Stromal cell of bone marrow (primary cell): ENCODE data around the gene LRBA.
"Not testable (repeated sequence)": the region's sequence is repeated elsewhere in the genome, so short reads cannot be mapped to it uniquely, and the experiment has no call there.

ENCODE experiments used
- DNase-seq: peaks from one replicate; pipeline ENCODE4 v3.0.0-alpha.2; 2012; ENCODE audit warnings: low read depth

Gene LRBA

DNA sequence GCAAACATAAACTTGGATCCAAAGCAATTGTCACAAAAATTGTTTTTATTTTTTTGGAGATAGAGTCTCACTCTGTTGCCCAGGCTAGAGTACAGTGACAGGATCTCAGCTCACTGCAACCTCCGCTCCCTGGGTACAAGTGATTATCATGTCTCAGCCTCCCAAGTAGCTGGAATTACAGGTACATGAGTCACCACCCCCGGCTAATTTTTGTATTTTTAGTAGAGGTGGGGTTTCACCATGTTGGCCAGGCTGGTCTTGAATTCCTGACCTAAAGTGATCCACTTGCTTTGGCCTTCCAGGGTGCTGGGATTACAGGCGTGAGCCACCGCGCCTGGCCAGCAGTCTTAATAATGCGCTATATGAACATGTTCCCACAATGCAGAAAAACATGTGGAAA is 272.2 kb downstream of the LRBA start:
- not testable (repeated sequence) for DNase-seq

DNA sequence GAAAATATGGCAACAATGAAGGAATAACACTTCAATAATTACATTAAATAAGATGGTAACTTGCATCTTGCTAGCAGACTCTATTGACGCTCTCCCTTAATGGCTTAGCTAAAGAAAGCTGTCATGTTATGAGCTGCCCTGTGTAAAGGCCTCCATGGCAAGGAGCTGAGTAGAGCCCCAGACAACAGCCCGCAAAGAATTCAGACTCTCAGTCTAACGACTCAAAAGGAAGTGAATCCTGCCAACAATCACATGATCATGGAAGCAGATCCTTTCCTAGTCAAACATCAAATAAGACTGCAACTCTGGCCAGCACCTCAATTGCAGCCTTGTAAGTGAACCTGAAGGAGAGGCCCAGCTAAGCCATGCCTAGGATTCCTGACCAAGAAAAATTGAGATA is 275.5 kb downstream of the LRBA start:
- no peak for DNase-seq

DNA sequence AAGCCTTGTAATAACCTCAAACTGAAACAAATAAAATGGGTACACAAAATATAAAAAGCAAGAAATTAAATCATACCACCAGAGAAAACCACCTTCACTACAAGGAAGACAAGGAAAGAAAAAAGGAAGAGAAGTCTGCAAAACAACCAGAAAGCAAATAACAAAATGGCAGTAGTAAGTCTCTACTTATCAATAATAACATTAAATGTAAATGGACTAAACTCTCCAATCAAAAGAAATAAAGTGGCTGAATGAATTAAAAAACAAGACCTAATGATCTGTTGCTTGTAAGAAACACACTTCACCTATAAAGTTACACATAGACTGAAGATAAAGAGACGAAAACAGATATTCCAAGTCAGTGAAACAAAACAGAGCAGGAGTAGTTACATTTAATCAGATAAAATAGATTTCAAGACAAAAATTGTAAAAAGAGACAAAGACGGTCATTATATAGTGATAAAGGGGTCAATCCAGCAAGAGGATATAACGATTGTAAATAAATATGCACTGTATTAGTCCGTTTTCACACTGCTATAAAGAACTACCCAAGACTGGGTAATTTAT is 289.0 kb downstream of the LRBA start:
- DNase-seq, result no peak

DNA sequence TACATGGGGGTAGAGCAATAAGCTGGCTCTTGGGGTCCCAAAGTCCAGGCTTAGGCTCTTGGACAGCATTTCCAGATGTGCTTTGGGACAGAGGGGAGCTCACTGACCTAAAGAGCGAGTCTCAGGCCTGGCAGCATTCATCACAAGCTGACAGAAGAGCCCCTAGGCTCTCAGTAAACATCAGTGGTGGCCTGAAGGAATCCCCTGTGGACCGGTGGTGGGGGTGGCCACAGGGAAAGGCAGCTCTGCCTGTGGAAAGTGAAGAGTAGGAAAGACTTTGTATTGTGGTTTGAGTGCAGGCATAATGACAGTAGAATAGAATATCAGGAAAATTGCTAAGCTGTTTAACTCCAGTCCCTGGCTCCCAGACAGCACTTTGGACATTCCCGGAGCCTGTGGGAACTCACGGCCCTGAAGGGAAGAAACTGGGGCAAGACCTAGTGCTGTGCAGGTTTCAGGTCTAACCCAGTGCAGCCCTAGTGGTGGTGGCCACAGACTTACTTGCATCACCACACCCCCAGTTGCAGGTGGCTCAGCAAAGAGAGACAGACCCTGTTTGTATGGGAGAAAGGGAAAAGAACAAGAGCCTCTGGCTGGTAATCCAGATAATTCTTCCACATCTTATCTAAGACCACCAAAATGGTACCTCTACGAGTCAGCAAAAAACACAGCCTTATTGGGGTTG is 291.2 kb downstream of the LRBA start:
- no peak for DNase-seq

DNA sequence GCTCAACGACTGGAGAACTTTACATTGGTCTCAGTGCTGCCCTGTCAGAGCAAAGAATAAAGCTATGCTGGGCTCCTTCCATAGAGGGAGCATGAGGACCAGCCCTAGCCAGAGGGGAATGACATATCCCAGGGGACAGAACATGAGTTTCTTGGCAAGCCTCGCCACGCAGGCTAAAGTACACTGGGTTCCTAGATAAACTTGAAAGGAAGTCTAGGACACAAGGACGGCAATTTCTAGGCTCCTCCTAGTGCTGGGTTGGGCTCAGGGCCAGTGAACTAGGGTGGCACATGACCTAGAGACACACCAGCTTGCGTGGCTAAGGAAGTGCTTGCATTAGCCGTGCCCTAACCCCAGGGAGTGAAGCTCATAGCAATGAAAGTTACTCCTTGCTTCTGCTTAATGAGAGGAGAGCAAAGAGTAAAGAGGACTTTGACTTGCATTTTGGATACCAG is 292.1 kb downstream of the LRBA start:
- DNase-seq, result peak; percentile 28

DNA sequence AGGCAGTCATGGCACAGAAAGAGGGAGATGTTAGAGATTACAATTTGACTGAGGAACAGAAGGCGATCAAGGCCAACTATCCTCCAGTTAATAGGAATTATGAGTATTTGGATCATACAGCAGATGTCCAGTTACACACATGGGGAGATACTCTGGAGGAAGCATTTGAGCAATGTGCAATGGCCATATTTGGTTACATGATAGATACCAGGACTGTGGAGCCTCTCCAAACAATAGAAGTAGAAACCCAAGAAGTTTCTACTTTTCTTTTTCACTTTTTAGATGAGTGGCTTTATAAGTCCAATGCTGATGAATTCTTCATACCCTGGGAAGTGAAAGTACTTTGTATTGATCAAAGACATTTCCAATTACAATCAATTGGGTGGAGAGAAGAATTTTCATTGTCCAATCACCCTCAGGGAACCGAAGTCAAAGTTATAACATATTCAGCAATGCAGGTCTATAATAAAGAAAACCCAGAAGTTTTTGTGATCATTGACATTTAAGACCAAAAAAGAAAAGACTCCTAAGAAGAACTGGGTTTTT is 294.0 kb downstream of the LRBA start:
- no peak for DNase-seq

DNA sequence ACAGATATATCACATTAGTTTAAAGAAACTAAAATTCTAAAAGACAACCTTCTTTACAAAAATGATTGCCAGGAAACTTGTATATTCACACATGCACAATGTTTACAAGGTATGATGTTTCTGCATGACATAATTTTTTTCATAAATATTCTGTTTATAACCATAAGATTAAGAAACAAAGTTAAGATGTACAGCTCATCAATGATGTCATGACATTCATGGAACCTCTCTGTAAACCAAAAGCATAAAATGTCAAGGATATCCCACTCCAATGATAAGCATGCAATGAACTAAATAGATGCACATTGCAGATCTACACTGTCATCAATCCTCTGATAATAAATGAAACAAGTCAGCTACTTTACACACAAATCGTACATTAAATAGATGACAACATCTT is 297.1 kb downstream of the LRBA start:
- DNase-seq, result no peak

DNA sequence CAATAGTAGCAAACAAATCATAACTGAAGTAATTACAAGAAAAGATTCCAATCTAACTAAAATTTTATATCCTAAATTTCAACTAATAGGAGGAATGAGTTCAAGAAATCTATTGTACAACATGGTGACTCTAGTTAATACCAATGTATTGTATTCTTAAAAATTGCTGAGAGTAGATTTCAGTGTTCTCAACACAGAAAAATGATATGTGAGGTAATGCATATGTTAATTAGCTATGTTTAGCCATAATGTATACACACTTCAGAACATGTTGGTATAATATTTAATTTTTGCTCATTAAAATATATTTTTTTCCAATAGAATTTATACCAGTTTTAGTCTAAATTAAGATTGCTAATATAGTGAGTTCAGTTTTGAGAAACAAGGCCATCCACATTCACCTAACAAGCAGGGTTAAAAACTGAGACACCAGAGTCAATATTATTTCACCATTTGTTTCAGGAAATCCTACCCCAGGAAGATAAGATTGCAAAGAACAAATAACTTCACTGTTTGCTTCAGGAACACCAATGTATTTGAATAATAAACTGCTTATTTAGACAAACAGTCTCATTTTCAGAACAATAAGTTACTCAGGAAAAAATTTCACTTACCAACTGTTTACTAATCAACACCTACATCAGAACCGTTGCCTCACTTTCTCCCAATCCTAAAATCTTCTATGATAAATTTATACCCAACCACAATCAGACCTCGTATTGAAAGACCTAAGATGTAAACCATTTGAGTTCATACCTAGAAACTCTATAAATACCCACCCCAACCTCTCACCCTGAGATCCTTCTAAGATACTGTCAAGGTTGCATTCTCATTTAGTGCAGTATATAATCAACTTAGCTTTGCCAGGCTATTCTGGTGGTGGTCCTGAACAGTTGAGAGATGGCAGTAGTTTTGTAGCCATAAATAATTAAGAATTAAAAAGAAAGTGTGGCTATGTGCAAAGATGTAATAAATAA is 300.3 kb downstream of the LRBA start:
- no peak for DNase-seq

DNA sequence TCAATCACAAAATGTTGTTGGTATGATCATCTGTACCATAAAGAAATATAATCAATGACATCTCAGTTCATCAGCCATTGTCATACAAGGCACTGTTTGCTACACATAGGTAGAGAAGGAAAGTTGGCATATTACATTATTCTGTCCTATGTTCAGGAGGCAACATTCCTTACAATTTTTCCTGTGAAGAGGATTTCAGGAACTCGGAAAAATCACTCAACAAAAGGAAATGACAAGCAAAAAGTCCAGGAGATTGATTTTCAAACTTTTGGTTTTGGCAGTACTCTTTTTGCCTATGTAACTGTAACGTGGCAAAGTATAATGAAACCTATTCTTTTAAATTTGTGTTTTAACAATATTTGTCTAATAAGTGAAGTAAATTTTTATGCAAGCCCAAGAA is 301.8 kb downstream of the LRBA start:
- DNase-seq, result no peak

DNA sequence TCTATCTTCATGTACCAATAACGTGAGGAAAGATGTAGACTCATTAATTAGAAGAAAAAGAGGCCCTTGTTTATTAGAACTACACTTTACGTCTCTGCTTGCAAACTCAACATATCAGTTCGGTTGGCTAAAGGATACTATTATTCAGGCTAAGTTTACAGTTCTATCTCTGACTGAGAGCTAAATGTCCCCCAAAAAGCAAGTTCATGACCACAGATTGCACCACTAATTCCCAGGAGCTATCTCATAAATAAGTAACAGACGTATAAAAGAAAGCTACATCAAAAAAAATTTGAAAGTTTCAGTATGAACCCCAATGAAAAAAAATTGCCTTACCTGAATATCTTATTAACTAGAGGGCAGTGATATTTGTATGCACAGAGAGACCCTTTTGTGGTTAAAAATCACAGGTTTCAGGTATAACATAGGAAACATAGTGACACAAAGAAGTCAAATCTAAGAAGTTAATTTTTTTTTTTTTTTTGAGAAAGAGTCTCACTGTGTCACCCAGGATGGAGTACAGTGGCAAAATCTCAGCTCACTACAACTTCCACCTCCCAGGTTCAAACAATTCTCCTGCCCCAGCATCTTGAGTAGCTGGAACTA is 304.2 kb downstream of the LRBA start:
- no peak for DNase-seq

DNA sequence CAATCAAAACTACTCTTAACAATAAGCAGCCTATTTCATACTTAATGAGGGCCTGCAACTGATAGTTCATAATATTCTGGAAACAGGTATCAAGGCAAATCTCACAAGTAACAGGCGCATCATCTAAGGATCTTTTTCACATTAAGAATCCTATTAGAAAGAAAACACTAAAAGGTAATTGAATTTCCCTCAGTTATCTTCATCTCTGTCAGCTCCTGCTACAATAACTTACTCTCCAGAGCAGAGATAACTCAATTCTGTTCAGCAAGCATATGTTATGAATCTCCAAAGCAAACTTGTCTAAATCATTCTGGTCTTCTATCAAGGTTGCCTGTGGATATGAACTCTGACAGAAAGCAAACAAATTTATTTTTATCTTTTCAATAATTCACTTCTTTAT is 307.1 kb downstream of the LRBA start:
- DNase-seq, result no peak

DNA sequence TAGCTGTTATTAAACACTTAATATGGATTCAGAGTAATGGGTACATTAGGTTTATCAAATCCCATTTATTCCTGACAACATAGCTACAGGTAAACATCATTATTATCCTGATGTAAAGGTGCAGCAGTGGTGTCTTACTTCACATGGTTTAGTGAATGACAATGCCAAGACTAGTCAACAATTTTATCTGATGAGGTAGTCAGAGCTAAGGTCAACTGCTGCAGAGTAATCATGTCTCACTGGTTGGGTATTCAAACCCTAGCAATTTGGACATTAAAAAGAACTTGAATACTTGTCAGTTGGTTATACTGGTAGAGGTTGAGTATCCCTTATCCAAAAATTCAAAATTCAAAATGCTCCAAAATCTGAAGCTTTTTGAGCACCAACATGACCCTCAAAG is 315.5 kb downstream of the LRBA start:
- no peak for DNase-seq

DNA sequence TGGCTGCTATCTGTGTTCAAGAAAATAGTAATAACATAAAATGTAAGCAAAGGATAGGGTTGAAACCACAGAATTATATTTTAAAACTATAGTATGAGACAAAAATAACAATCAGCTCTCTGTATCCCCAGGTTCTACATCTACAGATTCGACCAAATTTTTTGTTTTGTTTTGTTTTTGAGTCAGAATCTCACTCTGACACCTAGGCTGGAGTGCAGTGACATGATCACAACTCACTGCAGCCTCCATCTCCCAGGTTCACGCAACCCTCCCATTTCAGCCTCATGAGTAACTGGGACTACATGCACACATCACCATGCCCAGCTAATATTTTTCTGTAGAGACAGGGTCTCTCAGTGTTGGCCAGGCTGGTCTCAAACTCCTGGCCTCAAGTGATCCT is 319.9 kb downstream of the LRBA start:
- DNase-seq, result no peak

DNA sequence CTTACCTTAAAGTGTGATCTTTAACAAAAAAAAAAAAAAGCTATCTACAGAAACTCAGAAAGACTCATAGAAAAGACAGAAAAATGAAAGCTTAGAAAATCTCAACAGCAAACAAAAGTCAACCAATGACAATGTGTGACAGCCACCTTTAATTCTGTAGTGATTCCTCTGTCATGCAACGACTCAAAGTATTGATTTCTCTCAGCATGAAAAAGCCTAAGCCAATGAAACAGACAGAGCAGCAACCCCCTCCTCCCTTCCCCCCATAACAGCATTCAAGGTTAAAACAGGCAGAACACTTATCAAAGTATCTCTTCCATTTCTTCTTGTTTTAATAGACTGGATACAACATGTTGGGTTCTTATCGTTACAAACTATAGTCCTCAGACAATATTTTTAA is 320.6 kb downstream of the LRBA start:
- DNase-seq, result no peak

DNA sequence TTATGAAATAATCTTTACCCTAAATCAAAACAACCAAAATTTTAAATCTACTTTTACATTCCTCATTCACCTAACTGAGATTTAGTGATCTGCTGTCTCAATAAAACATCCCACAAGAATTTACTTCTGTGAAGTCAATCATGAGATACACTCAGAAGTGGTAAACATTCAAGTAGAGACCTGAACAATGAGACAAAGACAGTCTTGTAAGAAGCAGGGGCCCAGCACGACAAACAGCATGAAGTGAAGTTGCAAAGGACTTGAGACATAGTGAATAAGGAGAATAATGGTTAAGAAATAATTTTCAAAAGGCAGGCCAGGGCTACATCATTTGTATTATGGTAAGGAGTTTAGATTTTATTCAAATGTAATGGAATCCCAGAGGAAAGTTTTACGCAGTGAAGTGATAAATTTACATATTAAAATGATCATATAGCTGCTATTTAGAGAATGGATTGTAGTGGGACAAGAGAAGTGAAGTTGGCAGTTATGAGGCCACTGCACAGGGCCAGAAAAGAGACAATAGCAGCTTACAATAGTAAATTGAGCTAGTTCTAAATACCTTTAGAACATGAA is 331.2 kb downstream of the LRBA start:
- no peak for DNase-seq

DNA sequence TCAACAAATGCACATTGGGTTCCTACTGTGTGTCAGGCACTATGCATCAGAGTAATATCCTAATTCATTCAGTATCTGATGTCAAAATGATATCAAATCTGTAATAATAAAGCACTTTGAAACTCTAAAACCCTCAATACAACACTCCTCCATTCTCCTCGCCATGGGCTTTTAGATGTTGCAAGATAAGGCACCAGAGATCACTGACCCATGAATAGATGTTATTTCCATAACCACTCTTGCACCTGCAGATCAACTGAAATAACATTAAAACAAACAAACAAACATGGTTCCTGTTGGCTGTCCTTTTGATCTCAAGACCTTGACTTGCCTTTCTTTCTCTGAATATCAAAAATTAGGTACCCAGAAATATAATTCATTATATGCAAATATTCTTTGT is 333.0 kb downstream of the LRBA start:
- DNase-seq, result no peak

DNA sequence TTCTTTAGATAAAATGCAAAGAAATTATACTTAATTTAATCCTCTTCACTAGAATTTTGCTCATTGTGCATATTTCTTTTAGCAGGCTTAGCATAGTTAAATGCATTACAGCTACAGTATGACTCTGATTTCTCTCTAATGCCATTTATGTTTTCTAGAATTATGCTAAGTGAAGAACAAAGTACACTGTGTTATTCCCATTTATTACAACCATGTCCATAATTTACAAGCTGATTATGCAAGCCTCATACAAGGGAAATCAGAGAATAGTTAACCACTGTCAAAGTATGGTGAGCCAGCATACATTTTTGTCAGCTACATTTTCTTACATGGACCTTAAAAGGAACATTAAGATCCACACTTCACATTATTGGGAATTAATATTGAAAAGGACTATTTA is 334.0 kb downstream of the LRBA start:
- DNase-seq, result no peak

DNA sequence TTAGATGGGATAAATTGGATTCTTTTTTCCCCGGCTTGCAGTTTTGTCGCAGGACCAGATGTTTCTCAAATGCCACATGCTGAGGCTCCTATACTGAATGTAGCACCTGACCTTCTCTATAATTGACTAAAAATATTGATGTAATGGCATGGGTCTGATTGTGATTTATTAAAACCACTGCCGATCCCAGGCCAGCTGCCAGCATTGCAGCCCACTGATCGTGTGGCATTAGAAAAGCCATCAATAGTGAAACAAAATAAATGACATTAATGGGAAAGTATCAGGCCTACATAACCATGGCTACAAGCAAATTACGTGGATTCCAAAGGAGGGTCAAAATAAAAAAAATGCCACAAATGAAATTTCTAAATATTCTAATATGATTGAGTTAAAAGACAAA is 334.4 kb downstream of the LRBA start:
- no peak for DNase-seq

DNA sequence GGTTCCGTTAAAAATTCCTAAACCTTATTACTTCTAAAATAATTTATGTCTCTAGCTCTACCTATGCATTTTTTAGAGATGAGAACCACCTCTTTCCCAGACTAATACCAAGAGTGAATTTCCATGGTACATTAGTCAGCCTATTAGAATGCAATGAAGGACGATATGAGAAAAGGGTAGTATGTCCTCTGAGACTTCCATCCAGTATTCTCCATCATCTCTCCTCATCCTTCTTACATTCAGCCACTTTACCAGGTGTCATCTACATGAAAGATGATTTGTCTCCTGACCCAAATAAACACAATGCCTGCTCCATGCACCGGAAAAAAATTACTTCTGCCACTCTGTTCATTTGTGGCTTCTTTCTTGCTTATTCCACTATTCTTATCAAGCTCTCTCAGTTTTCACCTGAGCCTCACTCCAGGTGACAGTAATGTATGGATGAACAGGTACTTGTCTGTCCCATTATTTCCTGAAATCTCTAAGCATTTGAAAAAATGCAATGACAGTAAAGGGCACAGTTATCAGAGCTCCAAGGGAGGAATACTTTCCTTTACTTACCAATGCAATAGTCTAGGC is 335.2 kb downstream of the LRBA start:
- no peak for DNase-seq

DNA sequence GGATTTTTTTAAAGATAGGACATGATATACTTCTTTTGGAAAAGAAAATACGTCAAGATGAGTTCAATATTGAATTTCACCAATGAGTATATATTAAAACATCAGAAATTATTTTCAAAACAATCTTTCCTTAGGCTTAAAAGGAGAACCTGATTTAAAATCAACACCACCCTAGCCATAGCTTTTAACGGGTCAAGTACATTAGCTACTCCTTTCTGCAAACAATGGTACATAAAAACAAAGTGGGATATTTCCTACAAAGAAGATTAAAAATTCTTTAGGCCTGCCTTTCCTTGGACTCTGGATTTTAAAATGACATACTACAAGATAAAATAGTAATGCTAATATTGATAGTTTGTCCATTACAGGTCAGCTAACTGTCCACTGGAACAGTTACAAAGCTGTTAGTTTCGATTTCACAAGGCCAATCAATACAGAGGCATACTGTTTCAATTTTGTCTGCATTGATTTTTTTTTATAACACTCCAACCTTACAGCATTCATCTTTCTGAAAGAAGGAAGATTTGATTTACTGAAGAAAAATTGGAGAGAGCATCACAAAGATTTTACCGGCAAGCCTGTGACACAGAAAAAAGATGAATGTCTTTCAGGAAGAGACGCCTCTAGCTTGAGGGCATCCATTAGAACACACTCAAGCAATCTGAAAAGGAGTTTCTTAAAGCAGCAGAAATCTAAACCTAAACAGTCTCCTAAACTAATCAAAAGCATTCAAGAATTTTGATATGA is 335.9 kb downstream of the LRBA start:
- DNase-seq, result no peak

DNA sequence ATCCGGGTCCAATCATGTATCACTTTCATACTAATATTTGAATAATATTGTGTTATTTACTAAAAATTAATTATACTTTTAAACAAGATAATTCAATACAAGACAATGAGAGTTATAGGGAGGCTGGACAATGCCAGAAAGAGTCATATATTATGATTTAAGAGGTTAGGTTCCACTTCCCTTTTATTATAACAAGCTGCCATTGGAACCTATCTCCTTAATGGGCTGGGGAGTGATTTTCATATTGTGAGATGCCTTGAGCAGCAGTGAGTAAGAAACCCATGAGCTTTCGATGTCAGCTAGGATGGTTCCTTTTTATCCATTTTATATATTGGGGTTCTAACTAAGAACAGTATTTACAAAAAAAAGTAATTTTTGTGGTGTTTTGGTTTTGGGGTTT is 341.3 kb downstream of the LRBA start:
- no peak for DNase-seq
